HL-60 (cell line): ENCODE measurements around the gene LMO2.

Source experiments
- CTCF ChIP-seq: IDR thresholded peaks from one replicate; pipeline ENCODE4 v1.5.1; 2011; ENCODE audit warnings: low read length, control low read depth, inconsistent platforms; ENCODE audit not compliant: insufficient read depth
- POLR2AphosphoS5 ChIP-seq: IDR thresholded peaks from 2 replicates; pipeline ENCODE4 v1.6.1; 2012; ENCODE audit warnings: low read depth

- TF ChIP-seq CTCF, result no peak
- TF ChIP-seq POLR2AphosphoS5, result no peak
These were observed 30.5 kb downstream of the LMO2 start for GRCh38 chr11:33861386-33861785.
